HS-5 (cell line): ENCODE results near the gene SMURF1.
A peak's percentile ranks its signal among the peaks of the same experiment; 100 is the strongest.
"Not testable (repeated sequence)": the region's sequence is repeated elsewhere in the genome, so short reads cannot be mapped to it uniquely, and the experiment has no call there.

Experiments used
- DNase-seq: peaks from one replicate; pipeline ENCODE4 v3.0.0-alpha.2; 2012; ENCODE audit warnings: low read depth

Gene SMURF1

GRCh38 chr7:99143853-99144672 is at the start of gene SMURF1:
Gene SMURF1 (minus strand): TSS chr7:99144108. CDS start chr7:99143780, 328 bp downstream.
- DNase-seq, result no peak

GRCh38 chr7:99191869-99192596 is 48.1 kb upstream of the SMURF1 start:
- DNase-seq, result no peak

GRCh38 chr7:99190359-99191009 is 46.6 kb upstream of the SMURF1 start:
- DNase-seq, result no peak

DNA sequence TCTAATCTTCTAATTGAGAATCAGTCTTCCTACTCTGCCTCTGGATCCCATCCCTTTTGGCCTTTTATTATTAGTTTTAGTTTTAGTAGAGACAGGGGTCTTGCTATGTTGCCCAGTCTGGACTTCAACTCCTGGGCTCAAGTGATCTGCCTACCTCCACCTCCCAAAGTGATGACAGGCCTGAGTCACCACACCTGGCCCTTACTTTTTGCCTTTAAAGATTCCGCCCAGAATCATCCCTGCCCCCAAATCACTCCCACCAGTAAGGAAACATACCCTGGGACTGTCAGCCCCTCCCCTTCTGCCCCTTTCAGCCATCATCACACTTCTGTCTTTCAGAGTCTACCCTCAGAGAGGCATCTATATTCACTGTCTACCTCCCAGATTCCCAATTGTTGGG is 45.3 kb upstream of the SMURF1 start:
- no peak for DNase-seq

GRCh38 chr7:99188221-99188620 is 44.3 kb upstream of the SMURF1 start:
- no peak for DNase-seq

GRCh38 chr7:99184532-99185218 is 40.8 kb upstream of the SMURF1 start:
- no peak for DNase-seq

DNA sequence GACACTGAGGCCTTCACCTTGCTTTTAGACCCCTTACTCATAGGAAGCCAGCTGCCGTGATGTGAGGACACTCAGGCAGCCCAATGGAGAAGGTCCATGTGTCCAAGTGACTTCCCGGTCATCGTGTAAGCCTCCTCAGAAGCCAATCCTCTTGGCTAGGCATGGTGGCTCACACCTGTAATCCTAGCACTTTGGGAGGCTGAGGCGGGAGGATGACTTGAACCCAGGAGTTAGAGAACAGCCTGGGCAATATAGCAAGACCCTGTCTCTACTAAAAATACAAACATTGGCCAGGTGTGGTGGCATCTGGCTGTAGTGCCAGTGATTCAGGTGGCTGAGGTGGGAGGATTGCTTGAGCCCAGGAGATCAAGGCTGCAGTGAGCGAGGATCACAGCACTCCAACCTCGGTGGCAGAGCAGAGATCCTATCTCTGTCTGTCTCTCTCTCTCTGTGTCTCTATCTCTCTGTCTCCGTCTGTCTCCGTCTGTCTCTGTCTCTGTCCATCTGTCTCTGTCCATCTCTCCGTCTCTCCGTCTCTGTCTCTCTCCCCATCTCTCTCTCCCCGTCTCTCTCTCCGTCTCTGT is 36.3 kb upstream of the SMURF1 start:
- DNase-seq, result no peak

DNA sequence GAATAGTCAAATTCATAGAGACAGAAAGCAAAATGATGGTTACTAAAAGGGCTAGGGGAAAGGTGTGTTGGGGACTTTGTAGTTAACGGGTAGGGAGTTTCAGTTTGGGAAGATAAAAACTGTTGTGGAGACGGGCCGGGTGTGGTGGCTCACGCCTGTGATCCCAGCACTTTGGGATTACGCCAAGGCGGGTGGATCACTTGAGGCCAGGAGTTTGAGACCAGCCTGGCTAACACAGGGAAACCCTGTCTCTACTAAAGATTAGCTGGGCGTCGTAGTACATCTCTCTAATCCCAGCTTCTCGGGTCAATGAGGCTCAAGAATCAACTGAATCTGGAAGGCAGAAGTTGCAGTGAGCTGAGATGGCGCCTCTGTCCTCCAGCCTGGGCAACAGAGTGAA is 33.3 kb upstream of the SMURF1 start:
- no peak for DNase-seq

- no peak for DNase-seq
Measured at GRCh38 chr7:99173787-99174186, 29.9 kb upstream of the SMURF1 start.

GRCh38 chr7:99171731-99172130 is 27.8 kb upstream of the SMURF1 start:
- no peak for DNase-seq

- DNase-seq, result no peak
Measured at GRCh38 chr7:99170730-99171074, 26.8 kb upstream of the SMURF1 start.

DNA sequence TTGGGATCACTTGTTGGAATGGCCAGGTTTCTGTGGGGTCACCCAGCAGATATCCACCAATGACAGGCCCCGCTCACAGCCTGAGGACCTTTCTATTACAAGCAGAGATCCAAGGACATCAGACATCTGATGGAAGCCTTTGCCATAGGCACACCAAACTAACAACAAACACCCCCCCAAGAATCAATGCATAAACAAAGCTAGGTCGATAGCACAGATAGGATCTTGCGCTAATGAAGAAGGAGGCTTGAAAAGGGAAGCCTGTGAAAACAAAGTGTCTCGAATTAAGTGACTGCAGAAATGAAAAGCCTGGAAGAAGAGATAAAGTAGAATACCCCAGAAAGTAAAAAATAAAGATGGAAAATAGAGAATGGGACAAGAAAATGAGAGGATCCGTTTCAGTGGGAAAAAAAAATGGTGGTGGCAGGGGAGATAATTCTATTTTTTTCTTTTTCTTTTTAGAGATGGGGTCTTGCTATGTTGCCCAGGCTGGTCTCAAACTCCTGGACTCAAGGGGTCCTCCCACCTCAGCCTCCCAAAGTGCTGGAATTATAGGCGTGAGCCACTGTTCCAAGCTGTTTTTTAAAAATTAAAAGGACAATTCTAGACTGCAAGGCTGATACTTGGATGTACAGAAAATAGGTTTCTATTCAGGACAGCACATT is 26.3 kb upstream of the SMURF1 start:
- no peak for DNase-seq

DNA sequence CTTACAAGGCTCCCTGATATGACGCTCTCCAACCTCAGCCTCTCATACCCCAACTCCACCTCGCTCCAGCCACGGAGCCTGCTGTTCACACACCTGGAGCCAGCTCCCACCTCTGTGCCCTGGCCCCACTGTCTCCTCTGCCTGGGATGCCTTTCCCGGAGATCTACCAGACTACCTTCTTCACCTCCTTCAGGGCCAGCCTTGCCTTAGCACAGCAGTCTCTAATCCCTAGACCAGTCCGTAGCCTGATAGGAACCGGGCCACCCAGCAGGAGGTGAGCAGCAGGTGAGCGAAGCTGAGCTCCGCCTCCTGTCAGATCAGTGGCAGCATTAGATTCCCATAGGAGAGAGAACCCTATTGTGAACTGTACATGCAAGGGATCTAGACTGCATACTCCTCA is 23.2 kb upstream of the SMURF1 start:
- DNase-seq, result no peak

GRCh38 chr7:99165816-99166215 is 21.9 kb upstream of the SMURF1 start:
- no peak for DNase-seq

DNA sequence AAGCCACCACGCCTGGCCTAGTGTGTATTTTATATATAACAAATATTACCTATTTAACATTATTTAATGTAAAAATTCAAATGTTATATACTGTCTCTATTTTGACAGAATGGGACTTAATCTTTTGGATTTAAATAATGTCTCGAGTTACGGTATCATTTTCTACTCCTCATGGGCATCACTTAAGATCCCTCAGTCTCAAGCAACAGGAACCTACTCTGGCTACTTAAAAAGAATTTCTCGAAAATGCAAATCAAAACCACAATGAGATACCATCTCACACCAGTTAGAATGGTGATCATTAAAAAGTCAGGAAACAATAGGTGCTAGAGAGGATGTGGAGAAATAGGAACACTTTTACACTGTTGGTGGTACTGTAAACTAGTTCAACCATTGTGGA is 19.8 kb upstream of the SMURF1 start:
- DNase-seq, result not testable (repeated sequence)

DNA sequence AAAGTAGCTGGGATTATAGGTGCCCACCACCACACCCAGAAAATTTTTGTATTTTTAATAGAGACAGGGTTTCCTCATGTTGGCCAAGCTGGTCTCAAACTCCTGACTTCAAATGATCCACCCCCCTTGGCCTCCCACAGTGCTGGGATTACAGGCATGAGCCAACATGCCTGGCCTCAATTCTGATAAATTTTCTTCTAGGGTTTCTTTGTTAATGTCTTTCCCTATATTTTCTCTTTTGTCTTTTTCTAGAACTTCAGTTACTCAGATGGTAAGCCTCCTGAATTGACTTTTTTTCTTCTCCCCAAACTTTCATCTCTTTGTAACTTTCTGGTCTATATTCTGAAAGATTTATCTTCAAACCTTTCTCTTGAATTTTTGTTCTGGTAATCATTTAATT is 12.7 kb upstream of the SMURF1 start:
- no peak for DNase-seq

DNA sequence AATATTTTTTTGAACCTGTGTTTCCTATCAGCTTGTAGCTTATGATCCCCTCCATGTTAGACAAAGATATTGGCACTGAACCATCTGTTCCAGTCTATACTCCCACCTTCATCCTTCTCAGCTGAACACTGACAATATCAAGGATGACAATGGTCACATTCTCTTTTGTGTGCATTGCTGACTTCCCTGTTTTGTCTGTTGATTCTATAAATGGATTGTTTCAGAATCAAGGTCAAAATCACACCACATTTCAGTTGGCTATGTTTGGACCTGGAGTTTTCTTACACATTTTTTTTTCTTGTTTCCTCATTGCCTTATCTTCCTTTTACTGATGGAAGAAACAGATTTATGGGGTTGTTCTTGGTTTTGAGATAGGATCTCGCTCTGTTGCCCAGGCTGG is 11.3 kb upstream of the SMURF1 start:
- DNase-seq, result no peak

GRCh38 chr7:99146979-99147378 is 3.1 kb upstream of the SMURF1 start:
- no peak for DNase-seq

GRCh38 chr7:99143521-99143852 is 421 bp downstream of the SMURF1 start:
- no peak for DNase-seq

DNA sequence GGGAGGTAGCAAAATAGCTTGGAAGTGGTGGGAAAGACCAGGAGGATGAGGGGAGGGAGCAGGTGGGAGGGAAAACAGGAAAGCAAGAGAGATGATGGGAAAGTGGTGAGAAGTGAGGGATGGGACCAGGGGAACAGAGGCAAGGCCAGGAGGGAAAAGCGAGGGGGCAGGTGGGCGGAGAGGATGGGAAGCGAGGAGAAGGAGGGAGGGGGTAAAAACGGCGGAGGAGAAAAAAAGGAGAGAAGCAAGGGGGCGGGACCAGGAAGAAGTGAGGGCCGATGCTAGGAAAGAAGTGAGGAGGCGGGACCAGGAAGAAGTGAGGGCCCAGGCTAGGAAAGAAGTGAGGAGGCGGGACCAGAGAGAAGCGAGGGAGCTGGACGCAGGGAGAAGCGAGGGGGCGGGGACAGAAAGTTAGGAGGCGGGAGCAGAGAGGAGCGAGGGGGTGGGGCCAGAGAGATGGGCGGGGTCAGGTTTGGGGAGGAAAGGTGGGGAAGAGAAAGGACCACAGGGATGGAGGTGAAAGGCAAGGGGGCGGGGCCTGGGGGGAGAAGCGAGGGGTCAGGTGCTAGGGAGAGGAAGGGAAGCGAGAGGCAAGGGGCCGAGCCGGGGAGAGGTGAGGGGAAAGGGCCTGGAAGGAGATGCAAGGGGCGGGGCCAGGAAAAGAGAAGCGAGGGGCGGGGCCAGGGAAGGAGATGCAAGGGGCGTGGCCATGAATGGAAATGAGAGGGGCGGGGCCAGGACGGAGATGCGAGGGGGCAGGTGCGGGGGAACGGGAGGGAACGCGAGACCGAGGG is 984 bp downstream of the SMURF1 start:
- DNase-seq, result peak; percentile 70
